Thyroid gland (tissue), 4 donors: Measurements from ENCODE around the gene STAP1. TPM values are rescaled to one million over a fixed set of nuclear protein-coding genes. Genes with fewer than 3 reads are reported as not detected.

Experiments
- DNase-seq, 2 donors: peaks; one replicate each; pipeline ENCODE4 v3.0.0-alpha.2; 2019
- H3K27ac ChIP-seq, 3 donors: fragments of 200-600 bp; sonication (generic); 1 replicate in 2 of 3; 2 replicates in 1 of 3; pipeline ENCODE4 v1.5.1; 2016 to 2019; ENCODE audit warnings: mild to moderate bottlenecking in 1 of 3, moderate library complexity in 1 of 3
- H3K27me3 ChIP-seq: fragments of 200-600 bp; sonication (generic); one replicate; pipeline ENCODE4 v1.5.1; 2019
- H3K36me3 ChIP-seq, 2 donors: fragments of 200-600 bp; sonication (generic); one replicate each; pipeline ENCODE4 v1.5.1; 2016 to 2019
- H3K4me1 ChIP-seq, 2 donors: fragments of 200-600 bp; sonication (generic); one replicate each; pipeline ENCODE4 v1.5.1; 2017 to 2019
- H3K4me3 ChIP-seq, 3 donors: fragments of 200-600 bp; sonication (generic); replicated peaks in 1 of 3; 1 replicate in 2 of 3; 2 replicates in 1 of 3; pipeline ENCODE4 v1.5.1; 2016; ENCODE audit warnings: mild to moderate bottlenecking in 1 of 3
- H3K9me3 ChIP-seq: fragments of 200-600 bp; sonication (generic); one replicate; pipeline ENCODE4 v1.5.1; 2017
- POLR2A ChIP-seq, 2 donors: fragments of 450-650 bp; IDR thresholded peaks; one replicate each; pipeline ENCODE4 v1.6.1; 2017; ENCODE audit warnings: antibody characterized with exemption in 2 of 2, mild to moderate bottlenecking in 2 of 2, moderate library complexity in 1 of 2
- WGBS, 2 donors: methylation state at CpG; one replicate each; pipeline ENCODE4 v1.1.5; 2017; 5-methylcytosine and 5-hydroxymethylcytosine counted together
- intact Hi-C: fragments of 100-400 bp; cut with DNase I; formaldehyde crosslinking; loops from one replicate; pipeline ENCODE4 v1.15.1; 2023
- total RNA-seq, 4 donors: library from RNA; depleted of rRNA; stranded (reverse); fragments of >200 nt; gene quantifications; one replicate each; pipeline ENCODE4 v1.2.3, GENCODE V29; 2016
- TF ChIP-seq, protein P1 (sequence below), 6 experiments: fragments of 200-600 bp in 3 of 6; fragments of 450-650 bp in 3 of 6; sonication (generic) in 3 of 6; IDR thresholded peaks; one replicate each; pipeline ENCODE4 v1.5.1; 2016 to 2019; ENCODE audit warnings: antibody characterized with exemption in 6 of 6, mild to moderate bottlenecking in 2 of 6, inconsistent platforms in 1 of 6, moderate library complexity in 1 of 6

Gene STAP1, protein sequence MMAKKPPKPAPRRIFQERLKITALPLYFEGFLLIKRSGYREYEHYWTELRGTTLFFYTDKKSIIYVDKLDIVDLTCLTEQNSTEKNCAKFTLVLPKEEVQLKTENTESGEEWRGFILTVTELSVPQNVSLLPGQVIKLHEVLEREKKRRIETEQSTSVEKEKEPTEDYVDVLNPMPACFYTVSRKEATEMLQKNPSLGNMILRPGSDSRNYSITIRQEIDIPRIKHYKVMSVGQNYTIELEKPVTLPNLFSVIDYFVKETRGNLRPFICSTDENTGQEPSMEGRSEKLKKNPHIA
- total RNA-seq = not detected

- Histone ChIP-seq H3K36me3 (no peaks in the 10 kb centered on the region), H3K4me3 (no peak within 1 kb of the TSS), H3K27me3 (no peaks in the 10 kb centered on the region), H3K4me1 (no peaks in the 10 kb centered on the region), H3K27ac (no peak within 1 kb of the TSS), H3K9me3 (no peaks in the 10 kb centered on the region)
- 77 to 85% methylated on average over 4 of the region's 4 CpGs for WGBS, 2 donors
- TF ChIP-seq POLR2A (IDR thresholded peaks at IDR 0.05) = no peak
- TF ChIP-seq, protein P1, sequence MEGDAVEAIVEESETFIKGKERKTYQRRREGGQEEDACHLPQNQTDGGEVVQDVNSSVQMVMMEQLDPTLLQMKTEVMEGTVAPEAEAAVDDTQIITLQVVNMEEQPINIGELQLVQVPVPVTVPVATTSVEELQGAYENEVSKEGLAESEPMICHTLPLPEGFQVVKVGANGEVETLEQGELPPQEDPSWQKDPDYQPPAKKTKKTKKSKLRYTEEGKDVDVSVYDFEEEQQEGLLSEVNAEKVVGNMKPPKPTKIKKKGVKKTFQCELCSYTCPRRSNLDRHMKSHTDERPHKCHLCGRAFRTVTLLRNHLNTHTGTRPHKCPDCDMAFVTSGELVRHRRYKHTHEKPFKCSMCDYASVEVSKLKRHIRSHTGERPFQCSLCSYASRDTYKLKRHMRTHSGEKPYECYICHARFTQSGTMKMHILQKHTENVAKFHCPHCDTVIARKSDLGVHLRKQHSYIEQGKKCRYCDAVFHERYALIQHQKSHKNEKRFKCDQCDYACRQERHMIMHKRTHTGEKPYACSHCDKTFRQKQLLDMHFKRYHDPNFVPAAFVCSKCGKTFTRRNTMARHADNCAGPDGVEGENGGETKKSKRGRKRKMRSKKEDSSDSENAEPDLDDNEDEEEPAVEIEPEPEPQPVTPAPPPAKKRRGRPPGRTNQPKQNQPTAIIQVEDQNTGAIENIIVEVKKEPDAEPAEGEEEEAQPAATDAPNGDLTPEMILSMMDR (IDR thresholded peaks at IDR 0.05) = no peak
- intact Hi-C loops = no loop called here
- DNase-seq = no peak
Observed at GRCh38 chr4:67558493-67558892, at the start of gene STAP1. Gene STAP1, plus strand, starts transcription at chr4:67558727. Its CDS starts 83 bp downstream, at chr4:67558810.

GRCh38 chr4:67512501-67512900, 46.0 kb upstream of the STAP1 start:
- WGBS, 2 donors = 85 to 86% methylated on average over 3 of the region's 3 CpGs
- TF ChIP-seq, protein P1 (IDR thresholded peaks at IDR 0.05) = no peak
- TF ChIP-seq POLR2A (IDR thresholded peaks at IDR 0.05) = no peak
- intact Hi-C loops = no loop called here
- Histone ChIP-seq H3K4me3 (no peak overlapping the region), H3K27me3 (no peaks in the 10 kb centered on the region), H3K27ac (no peak overlapping the region), H3K9me3 (no peaks in the 10 kb centered on the region), H3K4me1 (no peaks in the 10 kb centered on the region), H3K36me3 (peaks cover 17 to 22% of the 10 kb centered on the region in 2 donors)
- DNase-seq = no peak

GRCh38 chr4:67520141-67520540, 38.4 kb upstream of the STAP1 start:
- WGBS, 2 donors = 88 to 98% methylated on average over 5 of the region's 5 CpGs
- Histone ChIP-seq H3K27ac (no peak overlapping the region), H3K9me3 (no peaks in the 10 kb centered on the region), H3K4me1 (no peaks in the 10 kb centered on the region), H3K27me3 (no peaks in the 10 kb centered on the region), H3K4me3 (no peak overlapping the region), H3K36me3 (no peaks in the 10 kb centered on the region)
- TF ChIP-seq, protein P1 (IDR thresholded peaks at IDR 0.05) = no peak
- no peak for TF ChIP-seq POLR2A (IDR thresholded peaks at IDR 0.05)
- intact Hi-C loops = no loop called here
- no peak for DNase-seq

- no peak overlapping the region for H3K4me3 ChIP-seq
- no peak overlapping the region for H3K27ac ChIP-seq
- H3K9me3 ChIP-seq = no peaks in the 10 kb centered on the region
- no peaks in the 10 kb centered on the region for H3K27me3 ChIP-seq
- no peak for DNase-seq
- TF ChIP-seq, protein P1 (IDR thresholded peaks at IDR 0.05) = no peak
- no peak for TF ChIP-seq POLR2A (IDR thresholded peaks at IDR 0.05)
- H3K36me3 ChIP-seq = no peaks in the 10 kb centered on the region
- H3K4me1 ChIP-seq = no peaks in the 10 kb centered on the region
- 98% methylated on average over 1 of the region's 1 CpG for WGBS, 2 donors
- intact Hi-C loops = no loop called here
Observed at GRCh38 chr4:67521506-67521905, 37.0 kb upstream of the STAP1 start.

GRCh38 chr4:67522230-67522629, 36.3 kb upstream of the STAP1 start:
- intact Hi-C loops = no loop called here
- WGBS, 2 donors = 85 to 89% methylated on average over 2 of the region's 2 CpGs
- no peaks in the 10 kb centered on the region for H3K9me3 ChIP-seq
- H3K4me1 ChIP-seq = no peaks in the 10 kb centered on the region
- no peaks in the 10 kb centered on the region for H3K27me3 ChIP-seq
- no peak for DNase-seq
- no peaks in the 10 kb centered on the region for H3K36me3 ChIP-seq
- TF ChIP-seq POLR2A (IDR thresholded peaks at IDR 0.05) = no peak
- TF ChIP-seq, protein P1 (IDR thresholded peaks at IDR 0.05) = no peak
- H3K4me3 ChIP-seq = no peak overlapping the region
- H3K27ac ChIP-seq = no peak overlapping the region
